Measurements from ENCODE around the gene TNFRSF1A. TPM values are rescaled to one million over a fixed set of nuclear protein-coding genes. Genes with fewer than 3 reads are reported as not detected.

TNFRSF1A gene
- total RNA-seq, 1 experiment from 2014 or later = 108 TPM

DNA sequence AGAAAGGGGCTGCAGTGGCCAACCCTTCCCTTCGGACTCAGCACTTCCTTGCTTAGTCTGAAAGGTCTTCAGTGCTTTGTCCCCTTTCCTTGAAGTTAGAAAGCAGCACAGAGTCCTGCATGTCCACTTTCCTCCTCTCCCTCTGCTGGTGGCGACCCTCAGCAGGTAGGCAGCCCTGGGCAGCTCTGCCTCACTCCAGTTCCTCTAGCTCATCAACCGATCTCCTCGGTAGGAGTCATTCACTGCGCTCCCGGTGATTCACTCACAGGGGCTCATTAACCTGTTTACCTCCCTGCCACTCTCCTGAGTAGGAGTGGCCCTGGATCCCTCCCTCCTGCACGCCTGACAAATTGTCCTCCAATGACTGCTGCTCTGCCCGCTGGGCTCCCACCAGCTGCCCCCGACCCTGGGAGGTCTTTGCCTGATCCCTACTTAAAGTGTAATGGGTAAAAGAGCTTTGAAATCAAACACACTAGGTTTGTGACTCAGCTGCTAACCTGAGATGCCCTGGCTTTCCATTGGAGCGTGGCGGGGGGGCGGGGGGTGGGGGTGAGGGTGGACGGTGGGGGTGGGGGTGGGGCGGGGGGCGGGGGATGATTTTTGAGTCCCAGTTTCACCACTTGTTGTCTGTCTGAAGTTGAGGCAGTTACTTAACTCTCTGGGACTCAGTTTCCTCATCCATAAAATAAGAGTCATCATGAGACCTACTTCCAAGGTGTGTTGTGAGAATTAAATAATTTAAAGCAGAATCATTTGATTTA lies 29.3 kb upstream of the TNFRSF1A start:
- peak; percentile 79 for ATAC-seq
- peaks cover 75% of the 10 kb centered on the region for H3K4me1 ChIP-seq (ENCODE audit: control insufficient read depth, insufficient read depth, low read length)
- in situ Hi-C loops (cut with HindIII; ENCODE audit: low pct_unique_long_range_greater_than_20kb, low sequenced_read_pairs) = no loop called here

DNA sequence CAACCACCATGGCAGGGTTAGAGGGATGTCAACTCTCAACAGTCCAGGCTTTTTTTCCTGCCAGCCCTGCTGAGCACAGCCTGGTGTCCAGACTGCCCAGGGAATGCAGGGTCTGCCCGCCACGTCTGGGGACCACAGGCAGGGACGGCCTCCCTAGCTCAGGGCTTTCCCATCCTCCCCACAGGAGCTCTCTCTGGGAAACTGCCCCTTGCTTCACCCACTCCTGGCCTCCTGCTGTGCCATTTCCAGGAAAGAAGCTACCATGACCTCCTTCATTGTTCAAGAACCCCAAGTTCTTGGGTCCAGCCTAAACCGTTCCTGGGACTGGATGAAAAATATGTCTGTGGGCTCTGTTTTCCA lies 28.7 kb upstream of the TNFRSF1A start:
- TF ChIP-seq TCF7L2 (IDR thresholded peaks at IDR 0.05; ENCODE audit: low read depth, low read length) (no peak), SIN3A (IDR thresholded peaks at IDR 0.05; ENCODE audit: borderline replicate concordance, insufficient read depth, low read depth, low read length) (no peak), POLR2AphosphoS5 (IDR thresholded peaks at IDR 0.05; ENCODE audit: low read depth, low read length) (no peak)
- TF ChIP-seq, protein P1, sequence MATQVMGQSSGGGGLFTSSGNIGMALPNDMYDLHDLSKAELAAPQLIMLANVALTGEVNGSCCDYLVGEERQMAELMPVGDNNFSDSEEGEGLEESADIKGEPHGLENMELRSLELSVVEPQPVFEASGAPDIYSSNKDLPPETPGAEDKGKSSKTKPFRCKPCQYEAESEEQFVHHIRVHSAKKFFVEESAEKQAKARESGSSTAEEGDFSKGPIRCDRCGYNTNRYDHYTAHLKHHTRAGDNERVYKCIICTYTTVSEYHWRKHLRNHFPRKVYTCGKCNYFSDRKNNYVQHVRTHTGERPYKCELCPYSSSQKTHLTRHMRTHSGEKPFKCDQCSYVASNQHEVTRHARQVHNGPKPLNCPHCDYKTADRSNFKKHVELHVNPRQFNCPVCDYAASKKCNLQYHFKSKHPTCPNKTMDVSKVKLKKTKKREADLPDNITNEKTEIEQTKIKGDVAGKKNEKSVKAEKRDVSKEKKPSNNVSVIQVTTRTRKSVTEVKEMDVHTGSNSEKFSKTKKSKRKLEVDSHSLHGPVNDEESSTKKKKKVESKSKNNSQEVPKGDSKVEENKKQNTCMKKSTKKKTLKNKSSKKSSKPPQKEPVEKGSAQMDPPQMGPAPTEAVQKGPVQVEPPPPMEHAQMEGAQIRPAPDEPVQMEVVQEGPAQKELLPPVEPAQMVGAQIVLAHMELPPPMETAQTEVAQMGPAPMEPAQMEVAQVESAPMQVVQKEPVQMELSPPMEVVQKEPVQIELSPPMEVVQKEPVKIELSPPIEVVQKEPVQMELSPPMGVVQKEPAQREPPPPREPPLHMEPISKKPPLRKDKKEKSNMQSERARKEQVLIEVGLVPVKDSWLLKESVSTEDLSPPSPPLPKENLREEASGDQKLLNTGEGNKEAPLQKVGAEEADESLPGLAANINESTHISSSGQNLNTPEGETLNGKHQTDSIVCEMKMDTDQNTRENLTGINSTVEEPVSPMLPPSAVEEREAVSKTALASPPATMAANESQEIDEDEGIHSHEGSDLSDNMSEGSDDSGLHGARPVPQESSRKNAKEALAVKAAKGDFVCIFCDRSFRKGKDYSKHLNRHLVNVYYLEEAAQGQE (IDR thresholded peaks at IDR 0.05; ENCODE audit: insufficient read depth in 1 of 2, low read depth in 2 of 2, low read length in 1 of 2) = no peak
- TF ChIP-seq, protein P2, sequence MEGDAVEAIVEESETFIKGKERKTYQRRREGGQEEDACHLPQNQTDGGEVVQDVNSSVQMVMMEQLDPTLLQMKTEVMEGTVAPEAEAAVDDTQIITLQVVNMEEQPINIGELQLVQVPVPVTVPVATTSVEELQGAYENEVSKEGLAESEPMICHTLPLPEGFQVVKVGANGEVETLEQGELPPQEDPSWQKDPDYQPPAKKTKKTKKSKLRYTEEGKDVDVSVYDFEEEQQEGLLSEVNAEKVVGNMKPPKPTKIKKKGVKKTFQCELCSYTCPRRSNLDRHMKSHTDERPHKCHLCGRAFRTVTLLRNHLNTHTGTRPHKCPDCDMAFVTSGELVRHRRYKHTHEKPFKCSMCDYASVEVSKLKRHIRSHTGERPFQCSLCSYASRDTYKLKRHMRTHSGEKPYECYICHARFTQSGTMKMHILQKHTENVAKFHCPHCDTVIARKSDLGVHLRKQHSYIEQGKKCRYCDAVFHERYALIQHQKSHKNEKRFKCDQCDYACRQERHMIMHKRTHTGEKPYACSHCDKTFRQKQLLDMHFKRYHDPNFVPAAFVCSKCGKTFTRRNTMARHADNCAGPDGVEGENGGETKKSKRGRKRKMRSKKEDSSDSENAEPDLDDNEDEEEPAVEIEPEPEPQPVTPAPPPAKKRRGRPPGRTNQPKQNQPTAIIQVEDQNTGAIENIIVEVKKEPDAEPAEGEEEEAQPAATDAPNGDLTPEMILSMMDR (IDR thresholded peaks at IDR 0.05) = no peak
- H3K27me3 ChIP-seq (ENCODE audit: control insufficient read depth, insufficient read depth, low read length) = no peaks in the 10 kb centered on the region
- no peak for DNase-seq (ENCODE audit: low read depth, low spot score)
- no TSS peak for BruUV-seq (replicated peaks)
- POLR2A ChIA-PET = no interaction called here
- CTCF ChIA-PET = no interaction called here
- no peaks in the 10 kb centered on the region for H3K9me3 ChIP-seq (ENCODE audit: control insufficient read depth, insufficient read depth, low read depth, low read length)
- no peaks in the 10 kb centered on the region for H3K36me3 ChIP-seq (ENCODE audit: control insufficient read depth, insufficient read depth, low read length)
- peaks cover 69% of the 10 kb centered on the region for H3K4me1 ChIP-seq (ENCODE audit: control insufficient read depth, insufficient read depth, low read length)
- H3K4me3 ChIP-seq (ENCODE audit: low read depth in 2 of 2, low read length in 2 of 2) = peak overlapping the region in 1 of 2 experiments; percentile 12; a peak in 1 of 4 replicates
- in situ Hi-C loops (cut with HindIII; ENCODE audit: low pct_unique_long_range_greater_than_20kb, low sequenced_read_pairs) (no loop called here), intact Hi-C loops (cut with micrococcal nuclease; ENCODE audit: unreplicated experiment) (loop anchor here (5.0 kb wide), 1 partner anchor 33 kb away; no protein-coding TSS in a partner anchor)
- ATAC-seq = no peak
- peak overlapping the region; percentile 97 for H3K27ac ChIP-seq (ENCODE audit: low read length)

More for the DNA sequence above, 29.3 kb upstream of the TNFRSF1A start:
- DNase-seq (ENCODE audit: low read depth, low spot score) = peak; percentile 66
- no peaks in the 10 kb centered on the region for H3K9me3 ChIP-seq (ENCODE audit: control insufficient read depth, insufficient read depth, low read depth, low read length)
- POLR2A ChIA-PET = interaction anchor here (0.7 kb wide), 1 partner anchor 32 kb away, joined by 3 read pairs; no protein-coding TSS in a partner anchor
- intact Hi-C loops (cut with micrococcal nuclease; ENCODE audit: unreplicated experiment) = loop anchor here (5.0 kb wide), 1 partner anchor 34 kb away; no protein-coding TSS in a partner anchor
- H3K27ac ChIP-seq (ENCODE audit: low read length) = peak overlapping the region; percentile 97
- H3K4me3 ChIP-seq (ENCODE audit: low read depth in 2 of 2, low read length in 2 of 2) = peak overlapping the region in 1 of 2 experiments; percentile 12; a peak in 1 of 4 replicates
- 0 out of 2 replicates have a peak, but pooled peaks have one; percentile 25 for TF ChIP-seq POLR2AphosphoS5 (IDR thresholded peaks at IDR 0.05; ENCODE audit: low read depth, low read length)
- TF ChIP-seq, protein P2 (IDR thresholded peaks at IDR 0.05) = no peak; the same call in 1 of the 2 replicates
- CTCF ChIA-PET = no interaction called here
- BruUV-seq (replicated peaks) = no TSS peak
- no peaks in the 10 kb centered on the region for H3K36me3 ChIP-seq (ENCODE audit: control insufficient read depth, insufficient read depth, low read length)
- no peaks in the 10 kb centered on the region for H3K27me3 ChIP-seq (ENCODE audit: control insufficient read depth, insufficient read depth, low read length)
